ENCODE measurements around the gene ERCC6.

ERCC6 gene

DNA sequence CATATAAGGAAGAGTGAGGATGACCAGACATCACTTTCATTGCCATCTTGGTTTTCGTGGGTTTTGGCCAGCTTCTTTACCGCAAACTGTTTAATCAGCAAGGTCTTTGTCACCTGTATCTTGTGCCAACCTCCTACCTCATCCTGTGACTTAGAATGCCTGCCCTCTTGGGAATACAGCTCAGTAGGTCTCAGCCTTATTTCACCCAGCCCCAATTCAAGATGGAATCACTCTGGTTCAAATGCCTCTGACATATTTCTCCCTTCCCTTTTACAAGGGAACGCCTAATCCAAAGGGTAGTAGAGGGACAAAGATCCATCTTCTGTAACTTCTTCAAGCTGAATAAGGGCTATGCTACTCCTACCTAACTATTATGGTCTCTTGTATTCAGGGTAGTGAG, 4.7 kb upstream of the ERCC6 start:
- no peak for DNase-seq

GRCh38 chr10:49542353-49542752, 3.4 kb upstream of the ERCC6 start:
- DNase-seq, result no peak

DNA sequence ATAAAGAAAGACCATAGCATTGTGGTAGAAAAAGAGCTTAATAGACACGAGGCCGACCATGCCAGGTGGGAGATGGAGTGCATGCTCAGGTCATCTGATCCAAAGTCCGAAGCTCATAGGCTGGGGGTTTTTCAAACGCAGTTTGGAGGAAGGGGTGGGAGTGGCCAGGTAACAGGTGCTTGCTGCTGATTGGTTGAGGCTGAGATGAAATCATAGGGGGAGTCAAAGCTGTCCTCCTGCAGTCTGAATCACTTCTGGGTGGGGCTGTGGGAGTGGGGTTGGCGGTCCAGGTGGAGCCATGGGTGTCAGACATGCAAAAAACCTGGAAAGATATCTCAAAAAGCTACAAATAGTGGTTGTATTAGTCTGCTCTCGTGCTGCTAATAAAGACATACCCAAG, 2.8 kb upstream of the ERCC6 start:
- DNase-seq, result no peak

- DNase-seq, result no peak
Measured at GRCh38 chr10:49540056-49540797, 1.3 kb upstream of the ERCC6 start.

- DNase-seq, result peak in 1 of 2 experiments; percentile 32
Measured at GRCh38 chr10:49539320-49539885, 482 bp upstream of the ERCC6 start.

GRCh38 chr10:49534670-49535381, 4.1 kb downstream of the ERCC6 start:
- no peak for DNase-seq

DNA sequence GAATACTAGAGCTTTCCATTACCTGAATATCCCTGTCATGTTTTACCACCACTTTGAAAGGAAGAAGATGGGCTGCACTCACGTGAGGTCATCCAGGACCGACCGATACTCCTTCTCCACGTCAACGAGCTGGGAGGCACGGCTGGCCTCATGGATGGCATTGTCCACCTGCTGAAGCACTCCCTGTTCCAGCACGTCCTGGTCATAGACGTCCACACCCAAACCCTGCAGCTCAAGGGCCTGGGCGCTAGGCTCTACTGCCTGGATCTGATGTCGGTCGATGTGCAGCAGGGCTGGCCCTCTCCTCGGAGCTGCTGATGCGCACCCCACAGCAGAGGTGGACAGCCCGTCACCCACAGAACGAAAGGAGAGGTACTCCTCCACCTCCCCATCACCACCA, 6.5 kb downstream of the ERCC6 start:
- no peak for DNase-seq

DNA sequence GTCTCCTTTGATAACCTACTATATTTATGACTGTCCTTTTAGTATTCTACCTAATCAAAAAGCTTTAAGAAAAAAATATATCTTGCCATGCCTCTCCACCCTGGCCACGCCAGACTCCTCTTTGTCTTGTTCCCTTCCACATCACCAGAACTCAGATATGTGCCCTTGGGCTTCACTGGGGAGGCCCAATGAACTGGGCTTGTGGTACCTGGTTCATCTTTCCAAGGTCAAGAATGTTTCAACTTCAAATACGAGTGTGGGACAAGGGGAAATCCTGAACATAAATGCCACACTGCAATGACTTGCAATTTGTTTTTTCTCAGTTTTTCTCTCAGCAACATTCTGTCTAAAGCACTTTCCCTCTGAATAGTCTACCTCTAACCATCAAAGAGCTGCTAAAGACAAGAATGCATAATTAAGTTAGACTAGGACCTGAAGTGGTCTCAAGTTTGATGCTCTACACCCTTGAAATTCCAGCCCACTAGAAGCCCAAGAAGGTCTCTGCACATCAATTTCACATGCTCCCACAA, 9.9 kb downstream of the ERCC6 start:
- no peak for DNase-seq

- DNase-seq, result no peak
Measured at GRCh38 chr10:49527850-49528249, 11.1 kb downstream of the ERCC6 start.

- DNase-seq, result no peak
Measured at GRCh38 chr10:49527061-49527460, 11.9 kb downstream of the ERCC6 start.

DNA sequence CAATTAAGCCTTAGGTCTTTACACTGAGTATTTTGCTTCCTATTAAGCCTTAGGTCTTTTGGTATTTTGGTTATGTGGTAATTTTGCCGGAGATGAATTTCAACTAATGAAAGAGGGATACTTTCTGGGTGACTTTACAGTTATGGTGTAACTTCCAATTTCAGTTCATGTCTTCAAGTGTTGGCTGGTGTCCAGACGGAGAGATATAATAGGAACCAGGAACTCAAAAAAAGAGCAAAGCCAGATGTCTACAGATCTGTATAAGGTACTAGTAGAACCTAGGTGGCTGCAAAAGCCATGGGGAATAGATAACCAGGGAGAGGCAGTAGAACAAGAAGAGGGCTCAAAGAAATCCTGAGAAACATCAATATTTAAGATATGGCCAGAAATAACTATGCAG, 12.3 kb downstream of the ERCC6 start:
- no peak for DNase-seq

DNA sequence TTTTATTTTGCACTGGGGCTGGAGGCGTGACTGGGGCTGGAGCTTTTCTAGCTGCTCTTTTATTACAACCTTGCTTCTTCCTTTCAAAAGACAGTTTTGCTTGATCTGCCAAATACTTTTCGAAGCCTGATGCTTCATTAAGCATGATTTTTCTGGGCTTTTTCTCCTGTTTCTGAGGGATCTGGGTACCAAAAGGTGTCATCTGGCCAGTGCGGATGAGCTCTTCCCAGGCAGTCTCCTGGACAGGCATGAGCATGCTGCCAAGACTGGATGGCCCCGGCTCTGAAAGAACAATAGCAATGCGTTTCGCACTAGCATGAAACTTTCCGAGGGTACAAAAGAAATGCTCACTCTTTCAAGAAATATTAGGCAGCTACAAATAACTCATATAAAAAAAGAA, 14.4 kb downstream of the ERCC6 start:
- DNase-seq, result no peak

- DNase-seq, result no peak
Measured at GRCh38 chr10:49523301-49523700, 15.6 kb downstream of the ERCC6 start.

DNA sequence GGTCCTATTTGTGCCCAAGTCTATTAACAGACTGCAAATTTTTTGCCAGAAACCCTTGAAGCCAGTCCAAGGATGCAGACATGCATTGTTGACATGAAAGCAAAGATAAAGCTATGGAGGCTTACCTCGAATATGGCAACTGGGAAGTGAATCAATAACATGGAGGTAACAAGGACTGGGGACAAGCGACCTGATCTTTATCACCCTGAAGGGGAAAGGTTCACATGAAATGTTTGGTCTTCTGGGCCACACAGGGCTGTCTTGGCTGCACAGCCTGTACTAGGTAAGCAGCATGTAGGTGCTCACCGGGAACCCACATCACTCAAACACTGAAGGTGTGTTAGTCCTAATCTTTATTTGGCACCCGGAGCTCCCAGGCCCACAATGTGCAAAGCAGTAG, 17.9 kb downstream of the ERCC6 start:
- DNase-seq, result no peak

DNA sequence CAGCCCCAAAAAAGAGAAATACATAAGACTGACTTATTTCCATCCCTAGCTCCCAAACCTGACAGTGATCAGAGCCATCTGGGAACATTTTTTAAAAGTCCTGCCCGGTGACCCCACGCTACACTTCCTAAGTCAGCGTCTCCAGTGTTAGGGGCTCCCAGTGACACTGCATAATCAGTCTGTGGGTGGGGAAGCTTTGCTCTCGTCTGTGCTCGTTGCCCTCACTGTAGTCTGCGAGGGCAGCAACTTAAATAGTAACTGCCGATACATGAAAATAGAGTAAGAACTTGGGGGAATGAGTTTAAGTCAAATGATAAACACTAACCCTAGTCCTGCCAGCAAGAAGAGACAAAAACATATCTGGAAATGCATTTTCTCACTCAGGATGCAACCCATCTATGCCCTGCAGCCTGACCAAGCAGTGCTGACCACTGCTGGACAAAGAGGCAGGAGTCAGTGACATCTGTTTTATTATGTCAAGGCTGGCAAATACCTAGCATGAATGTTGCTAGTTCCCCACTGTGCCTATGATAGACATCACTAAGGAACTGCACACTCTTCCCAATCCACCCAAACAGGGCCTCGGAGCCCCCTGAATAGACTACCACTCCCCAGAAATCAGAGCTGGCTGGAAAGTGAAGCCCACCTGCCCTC, 18.7 kb downstream of the ERCC6 start:
- DNase-seq, result no peak

GRCh38 chr10:49519717-49520116, 19.2 kb downstream of the ERCC6 start:
- DNase-seq, result no peak

- DNase-seq, result no peak
Measured at GRCh38 chr10:49518982-49519578, 19.8 kb downstream of the ERCC6 start.

DNA sequence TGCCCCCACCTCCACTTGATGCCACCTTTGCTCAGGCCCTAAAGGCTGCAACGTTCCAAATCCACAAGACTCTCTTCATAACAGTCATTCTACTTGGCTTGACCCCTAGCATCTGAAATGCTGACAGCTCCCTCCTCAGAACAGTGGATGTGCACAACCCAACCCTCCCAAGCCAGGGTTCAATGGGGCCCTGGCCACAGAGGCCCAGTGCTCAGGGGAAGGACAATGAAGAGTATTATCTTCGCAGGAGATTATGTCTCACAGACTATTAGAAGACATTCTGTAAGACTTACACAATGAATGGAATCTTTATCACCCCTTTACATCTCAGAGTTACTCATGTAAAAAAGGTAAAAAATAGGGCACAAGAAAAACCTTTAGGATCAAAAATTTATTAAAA, 20.4 kb downstream of the ERCC6 start:
- DNase-seq, result no peak

- DNase-seq, result no peak
Measured at GRCh38 chr10:49516216-49516970, 22.5 kb downstream of the ERCC6 start.

- DNase-seq, result no peak
Measured at GRCh38 chr10:49512121-49512809, 26.7 kb downstream of the ERCC6 start.

- no peak for DNase-seq
Measured at GRCh38 chr10:49509771-49510303, 29.1 kb downstream of the ERCC6 start.

Data from activated CD4-positive, alpha-beta T cell treated with anti-CD3 and anti-CD28 coated beads, Interleukin-2, amount 50 U/mL, for 48 hours (primary cell).